IPS-NIHi11 (cell line): ENCODE results near the gene CBX8.

Experiments
- DNase-seq: peaks from one replicate; pipeline ENCODE4 v3.0.0; 2012; ENCODE audit warnings: mixed read lengths, low spot score

CBX8 gene

GRCh38 chr17:79819534-79820276, 22.8 kb upstream of the CBX8 start:
- no peak for DNase-seq

GRCh38 chr17:79819085-79819484, 22.2 kb upstream of the CBX8 start:
- DNase-seq, result no peak

- no peak for DNase-seq
Measured at GRCh38 chr17:79818026-79818758, 21.3 kb upstream of the CBX8 start.

- no peak for DNase-seq
Measured at GRCh38 chr17:79815836-79816461, 19.1 kb upstream of the CBX8 start.

- peak; percentile 56 for DNase-seq
Measured at GRCh38 chr17:79814974-79815835, 18.3 kb upstream of the CBX8 start.

- DNase-seq, result peak; percentile 56
Measured at GRCh38 chr17:79814127-79814973, 17.5 kb upstream of the CBX8 start.

- peak; percentile 59 for DNase-seq
Measured at GRCh38 chr17:79813297-79814126, 16.6 kb upstream of the CBX8 start.

GRCh38 chr17:79812353-79813258, 15.7 kb upstream of the CBX8 start:
- DNase-seq, result no peak

GRCh38 chr17:79811868-79812352, 15.0 kb upstream of the CBX8 start:
- DNase-seq, result no peak

GRCh38 chr17:79811011-79811867, 14.4 kb upstream of the CBX8 start:
- DNase-seq, result no peak

GRCh38 chr17:79810130-79811010, 13.5 kb upstream of the CBX8 start:
- DNase-seq, result peak; percentile 86

- DNase-seq, result no peak
Measured at GRCh38 chr17:79809530-79810129, 12.8 kb upstream of the CBX8 start.

GRCh38 chr17:79808763-79809529, 12.1 kb upstream of the CBX8 start:
- no peak for DNase-seq

- no peak for DNase-seq
Measured at GRCh38 chr17:79806863-79807720, 10.2 kb upstream of the CBX8 start.

GRCh38 chr17:79806446-79806760, 9.5 kb upstream of the CBX8 start:
- DNase-seq, result no peak
